H9 (cell line): ENCODE measurements around the gene ABCA7. TPM values are rescaled to one million over a fixed set of nuclear protein-coding genes. Genes with fewer than 3 reads are reported as not detected.

Source experiments
- DNase-seq: peaks from one replicate; pipeline ENCODE4 v3.0.0-alpha.2; 2017
- H2AFZ ChIP-seq: one replicate; pipeline ENCODE4 v1.6.1; 2013; ENCODE audit warnings: mild to moderate bottlenecking, low read length, control low read depth, moderate library complexity
- H2AK5ac ChIP-seq: 2 replicates; pipeline ENCODE4 v1.6.1; 2013; ENCODE audit warnings: low read length, control low read depth, mixed read lengths; ENCODE audit not compliant: insufficient read length
- H2BK120ac ChIP-seq: one replicate; pipeline ENCODE4 v1.6.1; 2013; ENCODE audit warnings: low read depth, mild to moderate bottlenecking, low read length, control low read depth, inconsistent platforms; ENCODE audit not compliant: poor library complexity, severe bottlenecking
- H2BK12ac ChIP-seq: 2 replicates; pipeline ENCODE4 v1.6.1; 2013; ENCODE audit warnings: low read length, control low read depth, mixed read lengths, low read depth; ENCODE audit not compliant: insufficient read length
- H2BK15ac ChIP-seq: 2 replicates; pipeline ENCODE4 v1.6.1; 2013; ENCODE audit warnings: low read depth, low read length, control low read depth
- H2BK20ac ChIP-seq: one replicate; pipeline ENCODE4 v1.6.1; 2013; ENCODE audit warnings: low read depth, mild to moderate bottlenecking, low read length, control low read depth, inconsistent platforms; ENCODE audit not compliant: poor library complexity, severe bottlenecking
- H2BK5ac ChIP-seq: 2 replicates; pipeline ENCODE4 v1.6.1; 2013; ENCODE audit warnings: low read length, control low read depth, mixed read lengths; ENCODE audit not compliant: insufficient read length
- H3K14ac ChIP-seq: 2 replicates; pipeline ENCODE4 v1.6.1; 2013; ENCODE audit warnings: low read length, control low read depth; ENCODE audit not compliant: insufficient read depth
- H3K18ac ChIP-seq: 2 replicates; pipeline ENCODE4 v1.6.1; 2013; ENCODE audit warnings: low read depth, mild to moderate bottlenecking, mixed read lengths, low read length, control low read depth; ENCODE audit not compliant: insufficient read length
- H3K23ac ChIP-seq: 2 replicates; pipeline ENCODE4 v1.6.1; 2013; ENCODE audit warnings: low read length, control low read depth, mixed read lengths, low read depth; ENCODE audit not compliant: insufficient read length
- H3K23me2 ChIP-seq: 2 replicates; pipeline ENCODE4 v1.6.1; 2013; ENCODE audit warnings: low read depth, mild to moderate bottlenecking, mixed read lengths, low read length, control low read depth; ENCODE audit not compliant: insufficient read length, poor library complexity, severe bottlenecking
- H3K27ac ChIP-seq: 2 replicates; pipeline ENCODE4 v1.5.1; 2013; ENCODE audit warnings: low read length, control low read depth, mixed read lengths, low read depth; ENCODE audit not compliant: insufficient read length
- H3K27me3 ChIP-seq: 2 replicates; pipeline ENCODE4 v1.6.1; 2013; ENCODE audit warnings: low read length, control low read depth, inconsistent platforms; ENCODE audit not compliant: insufficient read depth
- H3K4ac ChIP-seq: 2 replicates; pipeline ENCODE4 v1.6.1; 2013; ENCODE audit warnings: low read depth, mild to moderate bottlenecking, control low read depth, inconsistent platforms, low read length, moderate library complexity
- H3K4me1 ChIP-seq: 2 replicates; pipeline ENCODE4 v1.6.1; 2013; ENCODE audit warnings: low read length, control low read depth, inconsistent platforms; ENCODE audit not compliant: insufficient read depth
- H3K4me2 ChIP-seq: 2 replicates; pipeline ENCODE4 v1.6.1; 2013; ENCODE audit warnings: low read length, control low read depth, mixed read lengths; ENCODE audit not compliant: insufficient read length, insufficient read depth
- H3K56ac ChIP-seq: 2 replicates; pipeline ENCODE4 v1.6.1; 2013; ENCODE audit warnings: low read depth, mild to moderate bottlenecking, mixed read lengths, low read length, control low read depth; ENCODE audit not compliant: insufficient read length
- H3K79me1 ChIP-seq: 2 replicates; pipeline ENCODE4 v1.6.1; 2013; ENCODE audit warnings: low read depth, mild to moderate bottlenecking, moderate library complexity, low read length, control low read depth, inconsistent platforms; ENCODE audit not compliant: insufficient read depth, poor library complexity, severe bottlenecking
- H3K79me2 ChIP-seq: 2 replicates; pipeline ENCODE4 v1.6.1; 2013; ENCODE audit warnings: low read length, control low read depth, inconsistent platforms; ENCODE audit not compliant: insufficient read depth
- H3K9ac ChIP-seq: 2 replicates; pipeline ENCODE4 v1.6.1; 2013; ENCODE audit warnings: low read length, control low read depth, mixed read lengths; ENCODE audit not compliant: insufficient read length; ENCODE audit errors: extremely low read depth
- H3K9me3 ChIP-seq: one replicate; pipeline ENCODE4 v1.6.1; 2013; ENCODE audit warnings: low read depth, low read length, inconsistent platforms; ENCODE audit not compliant: control insufficient read depth
- H3T11ph ChIP-seq: one replicate; pipeline ENCODE4 v1.6.1; 2013; ENCODE audit warnings: mild to moderate bottlenecking, low read length, control low read depth, inconsistent platforms
- H4K20me1 ChIP-seq: one replicate; pipeline ENCODE4 v1.6.1; 2013; ENCODE audit not compliant: control insufficient read depth, insufficient read length, insufficient read depth
- H4K5ac ChIP-seq: 2 replicates; pipeline ENCODE4 v1.6.1; 2013; ENCODE audit warnings: low read depth, mild to moderate bottlenecking, mixed read lengths, low read length, control low read depth; ENCODE audit not compliant: insufficient read length
- H4K8ac ChIP-seq: replicated peaks from 2 replicates; pipeline ENCODE4 v1.6.1; 2013; ENCODE audit warnings: low read length, control low read depth, mixed read lengths, low read depth; ENCODE audit not compliant: insufficient read length
- H4K91ac ChIP-seq: 2 replicates; pipeline ENCODE4 v1.6.1; 2013; ENCODE audit warnings: low read depth, mild to moderate bottlenecking, moderate library complexity, mixed read lengths, low read length, control low read depth; ENCODE audit not compliant: insufficient read length
- H3K27ac Mint-ChIP-seq, 3 experiments: 2 replicates in 2 of 3; 3 replicates in 1 of 3; pipeline ENCODE4 v1.8.0; 2020 to 2021; ENCODE audit warnings: mixed read lengths in 3 of 3, mild to moderate bottlenecking in 1 of 3, moderate library complexity in 1 of 3
- H3K27me3 Mint-ChIP-seq: 2 replicates; pipeline ENCODE4 v1.8.0; 2021; ENCODE audit warnings: low read depth, mild to moderate bottlenecking, moderate library complexity, mixed read lengths
- H3K36me3 Mint-ChIP-seq, 3 experiments: 2 replicates in 2 of 3; 3 replicates in 1 of 3; pipeline ENCODE4 v1.8.0; 2020 to 2021; ENCODE audit warnings: low read depth in 3 of 3, mixed read lengths in 3 of 3; ENCODE audit not compliant: insufficient read depth in 1 of 3
- H3K4me1 Mint-ChIP-seq, 2 experiments: 2 replicates each; pipeline ENCODE4 v1.8.0; 2020; ENCODE audit warnings: mixed read lengths in 2 of 2
- H3K4me3 Mint-ChIP-seq, 2 experiments: 2 replicates in 1 of 2; 3 replicates in 1 of 2; pipeline ENCODE4 v1.8.0; 2020 to 2021; ENCODE audit warnings: mild to moderate bottlenecking in 2 of 2, mixed read lengths in 2 of 2, moderate library complexity in 1 of 2
- H3K9me3 Mint-ChIP-seq, 2 experiments: 2 replicates in 1 of 2; 3 replicates in 1 of 2; pipeline ENCODE4 v1.8.0; 2020; ENCODE audit warnings: mild to moderate bottlenecking in 2 of 2, mixed read lengths in 2 of 2, moderate library complexity in 1 of 2
- CTCF ChIP-seq: fragments of 200-600 bp; sonication (generic); conservative IDR thresholded peaks from 3 replicates; pipeline ENCODE4 v1.8.0; 2021; ENCODE audit warnings: antibody characterized with exemption, mild to moderate bottlenecking
- WGBS: extraction: QIAGEN DNeasy Blood & Tissue Kit; methylation state at CpG from one replicate; pipeline ENCODE4 v1.1.7; 2013; ENCODE audit warnings: missing lambda C conversion rate, low lambda C conversion rate, mixed read lengths; ENCODE audit not compliant: insufficient read length; ENCODE audit errors: extremely low coverage; 5-methylcytosine and 5-hydroxymethylcytosine counted together
- total RNA-seq: library from RNA; stranded (reverse); gene quantifications from 2 replicates; pipeline ENCODE4 v1.2.1, GENCODE V29; 2021

The ABCA7 gene
- total RNA-seq, 1 experiment from 2014 or later = 34.6 TPM

DNA sequence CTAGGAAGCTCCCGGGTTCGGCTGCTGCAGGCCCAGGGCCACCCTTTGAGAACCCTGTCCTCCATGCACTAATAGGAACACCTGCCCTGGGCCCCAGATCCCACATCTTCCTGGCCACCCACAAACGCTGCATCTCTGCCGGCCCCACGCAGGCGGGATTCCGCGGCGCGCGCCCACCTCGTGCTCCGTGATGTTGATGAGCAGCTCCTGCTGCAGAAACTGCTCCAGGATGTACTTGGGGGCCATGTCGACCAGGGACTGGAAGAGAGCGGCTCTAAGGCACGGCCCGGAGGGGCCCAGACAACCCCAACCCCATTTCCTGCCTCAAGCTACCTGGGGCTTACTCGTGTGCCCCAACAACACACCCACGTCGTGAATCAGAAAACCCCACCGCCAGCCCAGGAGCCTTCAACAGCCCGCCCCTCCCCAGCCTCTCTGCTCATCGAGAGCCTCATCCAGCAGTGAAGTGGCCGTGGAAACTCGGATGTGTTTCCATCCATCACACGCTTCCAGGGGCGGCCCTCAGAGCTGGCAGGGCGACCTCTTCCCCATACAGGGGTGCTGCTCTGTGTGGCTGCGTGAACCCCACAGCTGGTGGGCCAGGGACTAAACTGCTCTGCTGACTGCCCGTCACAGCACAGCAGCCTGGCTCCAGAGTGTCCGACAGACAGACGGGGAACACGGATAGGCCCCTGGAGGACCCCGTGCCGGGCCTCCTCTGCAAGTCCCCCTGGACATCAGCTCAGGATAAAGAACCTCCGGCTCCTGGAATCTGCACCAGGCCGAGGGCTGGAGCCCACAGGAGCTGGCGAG lies 51.0 kb downstream of the ABCA7 start:
- Mint-ChIP-seq H3K9me3 (no peaks in the 10 kb centered on the region), H3K4me1 (peaks cover 4 to 15% of the 10 kb centered on the region in 2 experiments), H3K27ac (no peak overlapping the region), H3K27me3 (no peaks in the 10 kb centered on the region), H3K36me3 (peaks cover 10 to 49% (median 33%) of the 10 kb centered on the region in 3 experiments; a peak in 6 of 7 replicates), H3K4me3 (no peak overlapping the region)
- no peak overlapping the region for H4K5ac ChIP-seq
- peaks cover 11% of the 10 kb centered on the region for H3K79me1 ChIP-seq
- no peak overlapping the region for H3T11ph ChIP-seq
- H2AK5ac ChIP-seq = no peak overlapping the region
- H3K23ac ChIP-seq = no peak overlapping the region
- no peak overlapping the region for H3K9ac ChIP-seq
- no peak overlapping the region for H4K8ac ChIP-seq
- no peak overlapping the region for H2BK5ac ChIP-seq
- no peaks in the 10 kb centered on the region for H3K27me3 ChIP-seq
- H2BK12ac ChIP-seq = no peak overlapping the region
- H3K18ac ChIP-seq = no peak overlapping the region
- WGBS = no CpG with 5 or more reads among the region's 38 CpGs
- no peak overlapping the region for H2BK15ac ChIP-seq
- no peaks in the 10 kb centered on the region for H4K20me1 ChIP-seq
- no peaks in the 10 kb centered on the region for H3K9me3 ChIP-seq
- H2AFZ ChIP-seq = no peak overlapping the region
- peaks cover 7% of the 10 kb centered on the region for H3K23me2 ChIP-seq
- no peak overlapping the region for H3K4me2 ChIP-seq
- peaks cover 12% of the 10 kb centered on the region; the same call in 1 of the 2 replicates for H3K79me2 ChIP-seq
- no peak overlapping the region for H2BK20ac ChIP-seq
- H4K91ac ChIP-seq = no peak overlapping the region
- no peak overlapping the region for H3K4ac ChIP-seq
- H3K4me1 ChIP-seq = no peaks in the 10 kb centered on the region; the same call in 1 of the 2 replicates
- no peak overlapping the region for H3K56ac ChIP-seq
- no peak for DNase-seq
- H2BK120ac ChIP-seq = no peak overlapping the region
- TF ChIP-seq CTCF = no peak
- no peak overlapping the region for H3K14ac ChIP-seq
- H3K27ac ChIP-seq = no peak overlapping the region
